Measurements from ENCODE around the gene GDF10. TPM values are rescaled to one million over a fixed set of nuclear protein-coding genes. Genes with fewer than 3 reads are reported as not detected.
A peak's percentile ranks its signal among the peaks of the same experiment; 100 is the strongest.

GDF10 gene
- total RNA-seq, 4 donors from 2014 or later = 5.8 to 29.7 (median 10.8) TPM

GRCh38 chr10:47340608-47341170 is 40.7 kb downstream of the GDF10 start:
- WGBS, 2 donors (ENCODE audit: low coverage in 1 of 2) = 59 to 64% methylated on average over 5 of the region's 5 CpGs
- peak; percentile 48 for ATAC-seq

GRCh38 chr10:47344996-47345870 is 45.2 kb downstream of the GDF10 start:
- H3K36me3 ChIP-seq = no peaks in the 10 kb centered on the region
- H3K9me3 ChIP-seq = no peaks in the 10 kb centered on the region
- 87 to 92% methylated on average over 7 to 10 of the region's 13 CpGs for WGBS, 2 donors (ENCODE audit: low coverage in 1 of 2)
- peaks cover 8% of the 10 kb centered on the region for H3K27me3 ChIP-seq
- H3K4me3 ChIP-seq = no peak overlapping the region
- no peak for ATAC-seq
- H3K4me1 ChIP-seq = no peaks in the 10 kb centered on the region
- H3K27ac ChIP-seq = no peak overlapping the region
- TF ChIP-seq POLR2A (IDR thresholded peaks at IDR 0.05) (no peak), POLR2AphosphoS5 (IDR thresholded peaks at IDR 0.05) (no peak)

More at GRCh38 chr10:47340608-47341170, 40.7 kb downstream of the GDF10 start:
- Histone ChIP-seq H3K36me3 (no peaks in the 10 kb centered on the region), H3K27me3 (peaks cover 16% of the 10 kb centered on the region), H3K27ac (no peak overlapping the region), H3K4me3 (no peak overlapping the region), H3K4me1 (peaks cover 0 to 11% (median 0%) of the 10 kb centered on the region in 3 donors), H3K9me3 (no peaks in the 10 kb centered on the region)
- no peak for TF ChIP-seq POLR2A (IDR thresholded peaks at IDR 0.05)
- TF ChIP-seq, protein P1, sequence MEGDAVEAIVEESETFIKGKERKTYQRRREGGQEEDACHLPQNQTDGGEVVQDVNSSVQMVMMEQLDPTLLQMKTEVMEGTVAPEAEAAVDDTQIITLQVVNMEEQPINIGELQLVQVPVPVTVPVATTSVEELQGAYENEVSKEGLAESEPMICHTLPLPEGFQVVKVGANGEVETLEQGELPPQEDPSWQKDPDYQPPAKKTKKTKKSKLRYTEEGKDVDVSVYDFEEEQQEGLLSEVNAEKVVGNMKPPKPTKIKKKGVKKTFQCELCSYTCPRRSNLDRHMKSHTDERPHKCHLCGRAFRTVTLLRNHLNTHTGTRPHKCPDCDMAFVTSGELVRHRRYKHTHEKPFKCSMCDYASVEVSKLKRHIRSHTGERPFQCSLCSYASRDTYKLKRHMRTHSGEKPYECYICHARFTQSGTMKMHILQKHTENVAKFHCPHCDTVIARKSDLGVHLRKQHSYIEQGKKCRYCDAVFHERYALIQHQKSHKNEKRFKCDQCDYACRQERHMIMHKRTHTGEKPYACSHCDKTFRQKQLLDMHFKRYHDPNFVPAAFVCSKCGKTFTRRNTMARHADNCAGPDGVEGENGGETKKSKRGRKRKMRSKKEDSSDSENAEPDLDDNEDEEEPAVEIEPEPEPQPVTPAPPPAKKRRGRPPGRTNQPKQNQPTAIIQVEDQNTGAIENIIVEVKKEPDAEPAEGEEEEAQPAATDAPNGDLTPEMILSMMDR (IDR thresholded peaks at IDR 0.05) = peak; percentile 66 to 91 (median 77)

GRCh38 chr10:47346581-47347302 is 46.7 kb downstream of the GDF10 start:
- no peaks in the 10 kb centered on the region for H3K4me1 ChIP-seq
- TF ChIP-seq POLR2A (IDR thresholded peaks at IDR 0.05) (no peak), POLR2AphosphoS5 (IDR thresholded peaks at IDR 0.05) (no peak), EP300 (IDR thresholded peaks at IDR 0.05) (no peak)
- TF ChIP-seq, protein P1 (IDR thresholded peaks at IDR 0.05) = no peak
- H3K27me3 ChIP-seq = no peaks in the 10 kb centered on the region
- ATAC-seq = no peak
- no peak overlapping the region for H3K27ac ChIP-seq
- H3K9me3 ChIP-seq = no peaks in the 10 kb centered on the region
- no peaks in the 10 kb centered on the region for H3K36me3 ChIP-seq
- no peak overlapping the region for H3K4me3 ChIP-seq
- 81% methylated on average over 12 of the region's 13 CpGs; no CpG with 5 or more reads in 1 of the 2 donors for WGBS, 2 donors (ENCODE audit: low coverage in 1 of 2)

- no peak overlapping the region for H3K4me3 ChIP-seq
- H3K27me3 ChIP-seq = no peaks in the 10 kb centered on the region
- 100% methylated on average over 1 of the region's 4 CpGs; no CpG with 5 or more reads in 1 of the 2 donors for WGBS, 2 donors (ENCODE audit: low coverage in 1 of 2)
- no peaks in the 10 kb centered on the region for H3K36me3 ChIP-seq
- no peaks in the 10 kb centered on the region for H3K4me1 ChIP-seq
- H3K27ac ChIP-seq = no peak overlapping the region
- no peak for TF ChIP-seq POLR2A (IDR thresholded peaks at IDR 0.05)
- TF ChIP-seq, protein P1 (IDR thresholded peaks at IDR 0.05) = no peak
- no peak for TF ChIP-seq EP300 (IDR thresholded peaks at IDR 0.05)
- TF ChIP-seq POLR2AphosphoS5 (IDR thresholded peaks at IDR 0.05) = no peak
- H3K9me3 ChIP-seq = no peaks in the 10 kb centered on the region
- ATAC-seq = no peak
Observed at GRCh38 chr10:47347303-47347675, 47.3 kb downstream of the GDF10 start.

- no peaks in the 10 kb centered on the region for H3K4me1 ChIP-seq
- no peaks in the 10 kb centered on the region for H3K9me3 ChIP-seq
- no peaks in the 10 kb centered on the region for H3K27me3 ChIP-seq
- ATAC-seq = no peak
- WGBS, 2 donors (ENCODE audit: low coverage in 1 of 2) = 80% methylated on average over 1 of the region's 5 CpGs; no CpG with 5 or more reads in 1 of the 2 donors
- TF ChIP-seq, protein P1 (IDR thresholded peaks at IDR 0.05) = no peak
- no peak for TF ChIP-seq POLR2A (IDR thresholded peaks at IDR 0.05)
- TF ChIP-seq POLR2AphosphoS5 (IDR thresholded peaks at IDR 0.05) = no peak
- TF ChIP-seq EP300 (IDR thresholded peaks at IDR 0.05) = no peak
- no peak within 1 kb of the TSS for H3K27ac ChIP-seq
- no peaks in the 10 kb centered on the region for H3K36me3 ChIP-seq
- H3K4me3 ChIP-seq = no peak within 1 kb of the TSS
Observed at GRCh38 chr10:47348138-47348651, 48.2 kb downstream of the GDF10 start, which contains the start of gene RBP3. Gene RBP3, plus strand, starts transcription at chr10:47348363. Its CDS starts 122 bp downstream, at chr10:47348485.
